OCI-LY7 (cell line): Measurements from ENCODE around the gene NUDT3. TPM values are rescaled to one million over a fixed set of nuclear protein-coding genes. Genes with fewer than 3 reads are reported as not detected.

Source experiments
- BruUV-seq: library from RNA; stranded (reverse); fragments of 400-500 nt; replicated peaks from 2 replicates; lab custom pipeline; 2021; lab: Mats Ljungman, UMichigan
- CTCF ChIA-PET: fragments of 300-600 bp; sonication (Branson Sonifier 250); formaldehyde crosslinking; loops from one replicate; lab custom pipeline; 2022; ENCODE audit warnings: antibody characterized with exemption; ENCODE audit not compliant: unreplicated experiment; lab: Charles Lee
- POLR2A ChIA-PET: fragments of 300-600 bp; sonication (Branson Sonifier 250); formaldehyde crosslinking; loops from one replicate; lab custom pipeline; 2022; ENCODE audit warnings: antibody characterized with exemption; lab: Charles Lee
- DNase-seq: peaks from one replicate; pipeline ENCODE4 v3.0.0-alpha.2; 2015; ENCODE audit warnings: low spot score
- H2AFZ ChIP-seq: fragments of 200-600 bp; sonication (generic), shearing (Covaris generic); 2 replicates; pipeline ENCODE4 v1.6.1; 2014; ENCODE audit warnings: mild to moderate bottlenecking, antibody characterized with exemption, low read length, moderate library complexity
- H3K27ac ChIP-seq: fragments of 200-600 bp; sonication (generic); 2 replicates; pipeline ENCODE4 v1.5.1; 2014; ENCODE audit warnings: mixed run types, low read depth, mild to moderate bottlenecking, moderate library complexity, low read length, inconsistent platforms; ENCODE audit not compliant: poor library complexity, severe bottlenecking
- H3K36me3 ChIP-seq: fragments of 200-600 bp; sonication (generic); 2 replicates; pipeline ENCODE4 v1.6.1; 2014; ENCODE audit warnings: mild to moderate bottlenecking, antibody characterized with exemption, low read length, moderate library complexity, mixed read lengths; ENCODE audit not compliant: insufficient read depth
- H3K4me1 ChIP-seq: fragments of 200-600 bp; sonication (generic); 2 replicates; pipeline ENCODE4 v1.5.1; 2014; ENCODE audit warnings: mild to moderate bottlenecking, low read length; ENCODE audit not compliant: insufficient read depth, poor library complexity, severe bottlenecking
- H3K4me2 ChIP-seq: fragments of 200-600 bp; sonication (generic); 2 replicates; pipeline ENCODE4 v1.6.1; 2014; ENCODE audit warnings: mild to moderate bottlenecking, low read length
- H3K4me3 ChIP-seq: fragments of 200-600 bp; sonication (generic); 2 replicates; pipeline ENCODE4 v1.5.1; 2014; ENCODE audit warnings: mild to moderate bottlenecking, low read depth, low read length; ENCODE audit not compliant: poor library complexity, severe bottlenecking
- H3K79me2 ChIP-seq: fragments of 200-600 bp; sonication (generic); 2 replicates; pipeline ENCODE4 v1.6.1; 2016; ENCODE audit warnings: low read depth, mild to moderate bottlenecking, low read length, moderate library complexity, mixed read lengths; ENCODE audit not compliant: insufficient read depth
- H3K9me2 ChIP-seq: fragments of 200-600 bp; sonication (generic); 2 replicates; pipeline ENCODE4 v1.6.1; 2016; ENCODE audit warnings: mild to moderate bottlenecking, low read length, mixed read lengths; ENCODE audit not compliant: insufficient read depth
- H3K9me3 ChIP-seq: fragments of 200-600 bp; sonication (generic); 2 replicates; pipeline ENCODE4 v1.6.1; 2014; ENCODE audit warnings: mild to moderate bottlenecking, mixed run types, low read length, mixed read lengths
- H4K20me1 ChIP-seq: fragments of 200-600 bp; sonication (generic); 2 replicates; pipeline ENCODE4 v1.6.1; 2014; ENCODE audit warnings: mild to moderate bottlenecking, antibody characterized with exemption, low read length, moderate library complexity, mixed read lengths; ENCODE audit not compliant: insufficient read depth
- EZH2phosphoT487 ChIP-seq: fragments of 200-600 bp; sonication (generic); IDR thresholded peaks from 2 replicates; pipeline ENCODE4 v1.6.1; 2018; ENCODE audit warnings: low read depth, borderline replicate concordance, mild to moderate bottlenecking, mixed run types, antibody characterized with exemption, low read length, moderate library complexity, mixed read lengths
- intact Hi-C: fragments of 100-400 bp; cut with micrococcal nuclease; formaldehyde crosslinking; loops from one replicate; pipeline ENCODE4 v1.10.0; 2022; ENCODE audit not compliant: unreplicated experiment
- total RNA-seq, 2 experiments: library from RNA; depleted of rRNA in 1 of 2; stranded (reverse); fragments of >200 nt in 1 of 2; shearing (Covaris generic) in 1 of 2; gene quantifications; 2 replicates each; pipeline ENCODE4 v1.2.3, GENCODE V29; 2014 to 2022
- TF ChIP-seq, protein P1 (sequence below): fragments of 200-600 bp; sonication (generic); conservative IDR thresholded peaks from 2 replicates; pipeline ENCODE4 v1.5.1; 2014; ENCODE audit warnings: mild to moderate bottlenecking, antibody characterized with exemption, low read length, moderate library complexity, mixed read lengths

NUDT3 gene
- total RNA-seq, 2 experiments from 2014 or later, result 30.7 to 43.0 TPM

GRCh38 chr6:34240329-34241248 lies 151.9 kb downstream of the NUDT3 start:
- H3K4me1 ChIP-seq, result peaks cover 59% of the 10 kb centered on the region
- TF ChIP-seq, protein P1, sequence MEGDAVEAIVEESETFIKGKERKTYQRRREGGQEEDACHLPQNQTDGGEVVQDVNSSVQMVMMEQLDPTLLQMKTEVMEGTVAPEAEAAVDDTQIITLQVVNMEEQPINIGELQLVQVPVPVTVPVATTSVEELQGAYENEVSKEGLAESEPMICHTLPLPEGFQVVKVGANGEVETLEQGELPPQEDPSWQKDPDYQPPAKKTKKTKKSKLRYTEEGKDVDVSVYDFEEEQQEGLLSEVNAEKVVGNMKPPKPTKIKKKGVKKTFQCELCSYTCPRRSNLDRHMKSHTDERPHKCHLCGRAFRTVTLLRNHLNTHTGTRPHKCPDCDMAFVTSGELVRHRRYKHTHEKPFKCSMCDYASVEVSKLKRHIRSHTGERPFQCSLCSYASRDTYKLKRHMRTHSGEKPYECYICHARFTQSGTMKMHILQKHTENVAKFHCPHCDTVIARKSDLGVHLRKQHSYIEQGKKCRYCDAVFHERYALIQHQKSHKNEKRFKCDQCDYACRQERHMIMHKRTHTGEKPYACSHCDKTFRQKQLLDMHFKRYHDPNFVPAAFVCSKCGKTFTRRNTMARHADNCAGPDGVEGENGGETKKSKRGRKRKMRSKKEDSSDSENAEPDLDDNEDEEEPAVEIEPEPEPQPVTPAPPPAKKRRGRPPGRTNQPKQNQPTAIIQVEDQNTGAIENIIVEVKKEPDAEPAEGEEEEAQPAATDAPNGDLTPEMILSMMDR, result no peak
- no peak for TF ChIP-seq EZH2phosphoT487
- H3K4me2 ChIP-seq, result peak overlapping the region; percentile 82
- peaks cover 57% of the 10 kb centered on the region for H3K79me2 ChIP-seq
- peaks cover 42% of the 10 kb centered on the region for H4K20me1 ChIP-seq
- no peaks in the 10 kb centered on the region for H3K9me3 ChIP-seq
- H3K4me3 ChIP-seq, result peak overlapping the region; percentile 97
- CTCF ChIA-PET, result no interaction called here
- peak overlapping the region; percentile 91 for H3K27ac ChIP-seq
- intact Hi-C loops, result no loop called here
- no peak for DNase-seq
- no peak overlapping the region for H2AFZ ChIP-seq
- peaks cover 78% of the 10 kb centered on the region for H3K36me3 ChIP-seq
- no TSS peak for BruUV-seq
- POLR2A ChIA-PET, result no interaction called here
- H3K9me2 ChIP-seq, result no peaks in the 10 kb centered on the region

DNA sequence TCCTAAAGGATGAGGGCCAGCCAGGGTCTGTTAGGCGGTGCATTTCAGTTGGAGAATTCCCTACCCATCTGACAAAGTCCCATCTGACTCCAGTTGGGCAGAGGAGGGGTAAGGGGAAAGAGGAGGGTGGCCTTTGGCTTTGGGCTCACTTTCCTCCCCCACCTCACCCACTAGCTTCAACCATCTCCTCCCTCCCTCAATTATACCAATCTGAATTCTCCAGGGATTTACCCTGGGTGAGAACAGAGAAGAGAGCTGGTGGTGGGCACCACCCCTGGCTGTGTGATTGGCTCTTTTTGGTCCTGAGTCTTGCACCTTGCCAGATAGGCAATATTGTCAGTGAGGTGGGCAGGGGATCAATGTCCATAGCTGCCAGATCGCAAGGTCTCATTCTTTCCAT lies 152.6 kb downstream of the NUDT3 start:
- Histone ChIP-seq H3K9me3 (no peaks in the 10 kb centered on the region), H2AFZ (no peak overlapping the region), H3K79me2 (peaks cover 57% of the 10 kb centered on the region), H4K20me1 (peaks cover 42% of the 10 kb centered on the region), H3K9me2 (no peaks in the 10 kb centered on the region), H3K4me3 (peak overlapping the region; percentile 97), H3K4me2 (peak overlapping the region; percentile 82), H3K27ac (peak overlapping the region; percentile 91), H3K36me3 (peaks cover 73% of the 10 kb centered on the region), H3K4me1 (peaks cover 66% of the 10 kb centered on the region)
- TF ChIP-seq EZH2phosphoT487, result no peak
- TF ChIP-seq, protein P1, result no peak
- intact Hi-C loops, result loop anchor here (10.0 kb wide), 1 partner anchor 435 kb away; no protein-coding TSS in a partner anchor
- ChIA-PET CTCF (no interaction called here), POLR2A (no interaction called here)
- DNase-seq, result no peak
- BruUV-seq, result no TSS peak

DNA sequence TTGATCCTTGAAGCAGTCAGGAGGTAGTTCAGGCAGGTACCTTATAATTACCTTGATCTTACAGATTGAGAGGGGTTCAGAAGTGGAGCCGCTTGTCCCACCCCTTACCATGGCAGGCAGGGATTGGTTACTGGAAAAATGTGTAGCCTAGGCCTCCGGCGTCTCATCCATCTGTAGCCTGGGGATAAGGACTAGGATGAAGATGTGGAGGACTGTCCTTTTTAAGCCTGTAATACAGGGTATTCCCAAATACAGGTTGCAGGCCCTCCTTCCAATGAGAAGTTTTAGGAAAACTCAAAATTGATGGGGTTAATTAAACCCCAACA lies 153.0 kb downstream of the NUDT3 start:
- POLR2A ChIA-PET, result no interaction called here
- Histone ChIP-seq H4K20me1 (peaks cover 42% of the 10 kb centered on the region), H3K4me2 (peak overlapping the region; percentile 82), H3K9me3 (no peaks in the 10 kb centered on the region), H3K9me2 (no peaks in the 10 kb centered on the region), H3K36me3 (peaks cover 70% of the 10 kb centered on the region), H2AFZ (no peak overlapping the region), H3K27ac (peak overlapping the region; percentile 91), H3K79me2 (peaks cover 57% of the 10 kb centered on the region), H3K4me1 (peaks cover 66% of the 10 kb centered on the region), H3K4me3 (peak overlapping the region; percentile 97)
- no peak for TF ChIP-seq EZH2phosphoT487
- TF ChIP-seq, protein P1, result no peak
- CTCF ChIA-PET, result no interaction called here
- intact Hi-C loops, result loop anchor here (10.0 kb wide), 1 partner anchor 435 kb away; no protein-coding TSS in a partner anchor
- BruUV-seq, result TSS peak; percentile 70
- no peak for DNase-seq
